Duodenal mucosa (tissue), 2 donors: ENCODE results near the gene RAB7A.
"Not testable (repeated sequence)": the region's sequence is repeated elsewhere in the genome, so short reads cannot be mapped to it uniquely, and the experiment has no call there.

ENCODE experiments used
- H3K27ac ChIP-seq: one replicate; pipeline ENCODE4 v1.7.0; 2013; ENCODE audit warnings: low read depth, low read length
- H3K27me3 ChIP-seq, 2 donors: one replicate each; pipeline ENCODE4 v1.7.0; 2013; ENCODE audit warnings: low read length in 2 of 2, control low read depth in 1 of 2; ENCODE audit not compliant: insufficient read depth in 2 of 2, control insufficient read depth in 1 of 2
- H3K36me3 ChIP-seq, 2 donors: one replicate each; pipeline ENCODE4 v1.7.0; 2013; ENCODE audit warnings: low read length in 2 of 2, control low read depth in 1 of 2; ENCODE audit not compliant: insufficient read depth in 2 of 2, control insufficient read depth in 1 of 2
- H3K4me1 ChIP-seq, 2 donors: one replicate each; pipeline ENCODE4 v1.7.0; 2013; ENCODE audit warnings: low read length in 2 of 2, control low read depth in 1 of 2; ENCODE audit not compliant: insufficient read depth in 2 of 2, control insufficient read depth in 1 of 2
- H3K4me3 ChIP-seq, 2 donors: one replicate each; pipeline ENCODE4 v1.7.0; 2013; ENCODE audit warnings: low read length in 2 of 2, low read depth in 1 of 2
- H3K9ac ChIP-seq, 2 donors: one replicate each; pipeline ENCODE4 v1.7.0; 2013; ENCODE audit warnings: low read length in 2 of 2, low read depth in 1 of 2
- H3K9me3 ChIP-seq, 2 donors: one replicate each; pipeline ENCODE4 v1.7.0; 2013; ENCODE audit warnings: low read length in 2 of 2, control low read depth in 1 of 2; ENCODE audit not compliant: control insufficient read depth in 1 of 2

Gene RAB7A

DNA sequence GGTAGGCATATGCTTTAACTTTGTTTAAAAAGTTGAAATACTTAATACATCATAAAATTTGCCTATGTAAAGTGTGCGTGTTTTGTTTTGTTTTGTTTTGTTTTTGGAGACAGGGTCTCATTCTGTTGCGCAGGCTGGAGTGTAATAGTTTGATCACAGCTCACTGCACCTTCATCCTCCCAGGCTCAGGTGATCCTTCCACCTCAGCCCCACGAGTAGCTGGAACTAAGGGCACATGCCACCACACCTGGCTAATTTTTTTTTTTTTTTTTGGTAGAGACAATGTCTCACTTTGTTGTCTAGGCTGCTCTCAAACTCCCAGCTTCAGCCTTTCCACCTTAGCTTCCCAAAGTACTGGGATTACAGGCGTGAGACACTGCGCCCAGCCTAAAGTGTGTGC lies 42.5 kb downstream of the RAB7A start:
- Histone ChIP-seq H3K4me3 (no peak overlapping the region), H3K9me3 (no peaks in the 10 kb centered on the region), H3K27ac (no peak overlapping the region), H3K36me3 (peaks cover 0 to 11% of the 10 kb centered on the region in 2 donors), H3K27me3 (no peaks in the 10 kb centered on the region), H3K4me1 (peaks cover 14 to 16% of the 10 kb centered on the region in 2 donors), H3K9ac (no peak overlapping the region)

DNA sequence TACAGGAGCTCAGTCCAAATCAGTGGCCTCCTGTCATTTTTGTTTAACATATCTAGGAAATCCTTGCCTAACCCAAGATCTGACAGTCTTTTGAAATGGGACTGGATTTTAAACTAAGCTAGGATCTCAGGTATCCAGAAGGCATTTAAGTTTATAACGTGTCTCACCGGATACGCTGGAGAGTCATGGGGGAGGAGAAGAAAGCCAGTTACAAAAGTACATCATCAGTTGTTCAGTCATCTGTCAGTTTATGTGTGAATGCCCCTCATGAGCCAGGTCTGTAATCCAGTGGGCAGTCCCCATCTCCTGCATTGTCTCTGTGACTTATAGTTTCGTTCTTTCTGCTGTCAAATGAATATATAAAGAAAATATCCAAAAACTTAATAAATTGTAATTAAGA lies 44.4 kb downstream of the RAB7A start:
- H3K4me3 ChIP-seq: no peak overlapping the region
- no peaks in the 10 kb centered on the region for H3K9me3 ChIP-seq
- no peaks in the 10 kb centered on the region for H3K36me3 ChIP-seq
- H3K27ac ChIP-seq: no peak overlapping the region
- peaks cover 14 to 19% of the 10 kb centered on the region in 2 donors for H3K4me1 ChIP-seq
- no peaks in the 10 kb centered on the region for H3K27me3 ChIP-seq
- H3K9ac ChIP-seq: no peak overlapping the region

DNA sequence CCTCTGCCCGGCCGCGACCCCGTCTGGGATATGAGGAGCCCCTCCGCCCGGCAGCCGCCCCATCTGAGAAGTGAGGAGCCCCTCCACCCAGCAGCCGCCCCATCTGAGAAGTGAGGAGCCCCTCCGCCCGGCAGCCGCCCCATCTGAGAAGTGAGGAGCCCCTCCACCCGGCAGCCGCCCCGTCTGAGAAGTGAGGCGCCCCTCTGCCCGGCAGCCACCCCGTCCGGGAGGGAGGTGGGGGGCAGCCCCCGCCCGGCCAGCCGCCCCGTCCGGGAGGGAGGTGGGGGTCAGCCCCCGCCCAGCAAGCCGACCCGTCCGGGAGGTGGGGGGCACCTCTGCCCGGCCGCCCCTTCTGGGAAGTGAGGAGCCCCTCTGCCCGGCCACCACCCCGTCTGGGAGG lies 47.2 kb downstream of the RAB7A start:
- not testable (repeated sequence) for H3K4me1 ChIP-seq, H3K9ac ChIP-seq, H3K36me3 ChIP-seq, H3K9me3 ChIP-seq, H3K27ac ChIP-seq, H3K27me3 ChIP-seq, H3K4me3 ChIP-seq

DNA sequence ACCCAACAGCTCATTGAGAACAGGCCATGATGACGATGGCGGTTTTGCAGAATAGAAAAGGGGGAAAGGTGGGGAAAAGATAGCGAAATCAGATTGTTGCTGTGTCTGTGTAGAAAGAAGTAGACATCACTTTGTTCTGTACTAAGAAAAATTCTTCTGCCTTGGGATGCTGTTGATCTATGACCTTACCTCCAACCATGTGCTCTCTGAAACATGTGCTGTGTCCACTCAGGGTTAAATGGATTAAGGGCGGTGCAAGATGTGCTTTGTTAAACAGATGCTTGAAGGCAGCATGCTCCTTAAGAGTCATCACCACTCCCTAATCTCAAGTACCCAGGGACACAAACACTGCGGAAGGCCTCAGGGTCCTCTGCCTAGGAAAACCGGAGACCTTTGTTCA lies 47.6 kb downstream of the RAB7A start:
- H3K4me1 ChIP-seq, H3K27ac ChIP-seq, H3K4me3 ChIP-seq, H3K36me3 ChIP-seq, H3K9me3 ChIP-seq, H3K9ac ChIP-seq, H3K27me3 ChIP-seq: not testable (repeated sequence)

DNA sequence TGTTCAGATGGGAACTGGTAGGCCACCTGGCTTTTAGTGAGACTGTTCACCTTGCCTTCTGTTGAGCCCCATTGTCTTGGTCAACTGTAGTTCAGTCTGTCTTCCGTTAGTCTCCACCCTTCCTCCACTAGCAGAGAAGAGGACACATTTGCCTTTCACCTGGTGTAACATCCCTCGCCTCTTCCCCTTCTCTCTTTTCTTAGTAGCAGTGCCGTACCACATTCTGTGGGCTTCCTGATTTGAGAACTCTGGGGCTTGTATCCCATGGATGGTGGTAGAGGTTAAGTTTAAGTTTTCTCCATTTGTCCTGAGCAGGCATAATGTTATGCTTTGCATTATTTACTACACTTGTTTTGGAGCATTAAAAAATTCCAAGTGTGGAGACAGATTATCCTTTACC lies 49.3 kb downstream of the RAB7A start:
- H3K9me3 ChIP-seq: no peaks in the 10 kb centered on the region
- H3K9ac ChIP-seq: no peak overlapping the region
- peaks cover 18 to 24% of the 10 kb centered on the region in 2 donors for H3K4me1 ChIP-seq
- no peak overlapping the region for H3K4me3 ChIP-seq
- H3K27me3 ChIP-seq: no peaks in the 10 kb centered on the region
- no peaks in the 10 kb centered on the region for H3K36me3 ChIP-seq
- H3K27ac ChIP-seq: no peak overlapping the region

DNA sequence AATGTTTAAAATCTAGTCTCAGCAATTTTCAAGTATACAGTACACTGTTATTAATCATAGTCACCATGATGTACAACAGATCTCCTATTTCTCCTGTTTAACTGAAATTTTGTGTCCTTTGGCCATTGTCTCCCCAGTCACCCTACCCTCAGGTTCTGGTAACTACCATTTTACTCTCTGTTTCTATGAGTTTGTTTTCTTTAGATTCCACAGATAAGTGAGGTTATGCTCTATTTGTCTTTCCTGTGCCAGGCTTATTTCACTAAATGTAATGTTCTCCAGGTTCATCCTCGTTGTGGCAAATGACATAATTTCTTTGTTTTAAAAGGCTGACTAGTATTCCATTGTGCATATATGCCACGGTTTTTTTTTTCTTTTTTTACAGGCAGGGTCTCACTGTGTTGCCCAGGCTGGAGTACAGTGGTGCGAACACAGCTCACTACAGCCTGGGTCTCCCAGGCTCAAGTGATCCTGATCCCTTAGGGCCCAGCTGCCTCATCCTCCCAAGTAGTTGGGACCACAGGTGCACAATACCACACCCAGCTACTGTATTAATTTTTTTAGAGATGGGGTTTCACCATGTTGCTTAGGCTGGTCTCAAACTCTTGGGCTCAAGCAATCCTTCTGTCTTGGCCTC lies 50.0 kb downstream of the RAB7A start:
- Histone ChIP-seq H3K27ac (no peak overlapping the region), H3K4me3 (no peak overlapping the region), H3K9me3 (no peaks in the 10 kb centered on the region), H3K4me1 (peaks cover 25 to 32% of the 10 kb centered on the region in 2 donors), H3K27me3 (no peaks in the 10 kb centered on the region), H3K36me3 (no peaks in the 10 kb centered on the region), H3K9ac (no peak overlapping the region)

DNA sequence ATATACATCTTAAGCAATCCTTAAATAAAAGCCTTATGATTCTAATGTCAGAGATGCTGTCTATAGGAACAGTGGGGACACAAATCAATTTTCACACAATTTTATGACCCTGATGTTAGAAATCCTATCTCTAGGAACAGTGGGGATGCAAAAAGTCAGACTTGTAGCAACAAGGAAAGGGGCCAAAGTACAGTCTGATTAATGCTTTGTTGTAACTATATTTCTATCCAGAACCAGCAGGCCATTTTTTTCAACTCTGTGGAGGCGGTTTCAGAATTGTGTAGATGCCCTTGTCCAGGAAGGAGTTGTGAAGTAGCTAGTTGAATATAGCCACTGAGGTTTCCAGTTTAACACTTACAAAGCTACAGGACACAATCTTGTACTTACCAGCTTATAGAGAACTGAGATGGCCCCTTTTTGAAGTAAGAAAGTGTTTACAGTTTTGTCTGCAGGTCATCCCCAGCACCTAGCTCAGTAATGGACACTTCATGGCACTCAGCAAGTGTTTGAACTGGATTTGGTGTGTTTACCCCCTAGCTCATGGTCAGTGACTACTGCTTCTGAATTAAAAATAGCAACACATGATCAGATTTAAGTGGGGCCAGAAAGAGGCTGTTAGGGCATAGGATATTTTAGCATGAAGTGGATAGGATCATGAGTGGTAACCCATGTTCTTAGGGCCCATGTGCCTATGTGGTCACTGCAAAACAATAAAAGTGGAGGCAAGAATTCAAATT lies 54.3 kb downstream of the RAB7A start:
- Histone ChIP-seq H3K4me1 (peaks cover 42 to 47% of the 10 kb centered on the region in 2 donors), H3K27ac (no peak overlapping the region), H3K9ac (no peak overlapping the region), H3K36me3 (no peaks in the 10 kb centered on the region), H3K27me3 (no peaks in the 10 kb centered on the region), H3K9me3 (no peaks in the 10 kb centered on the region), H3K4me3 (no peak overlapping the region)

DNA sequence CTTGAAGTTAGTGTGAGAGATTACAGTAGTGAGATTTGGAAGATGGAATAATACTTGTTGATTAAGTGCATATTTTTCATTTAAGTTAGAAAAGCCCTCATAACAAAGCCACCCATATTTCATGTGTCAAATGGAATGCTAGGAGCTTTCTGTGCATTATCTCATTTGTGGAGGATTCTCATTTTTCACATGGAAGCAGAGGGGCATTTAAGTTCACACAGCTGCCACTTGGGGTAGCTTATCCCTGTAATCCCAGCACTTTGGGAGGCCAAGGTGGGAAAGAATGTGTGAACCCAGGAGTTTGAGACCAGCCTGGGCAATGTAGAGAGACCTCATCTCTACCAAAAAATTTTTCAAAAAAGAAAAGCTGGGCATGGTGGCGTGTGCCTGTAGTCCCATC lies 55.2 kb downstream of the RAB7A start:
- Histone ChIP-seq H3K9me3 (no peaks in the 10 kb centered on the region), H3K4me1 (peaks cover 42 to 46% of the 10 kb centered on the region in 2 donors), H3K27ac (no peak overlapping the region), H3K27me3 (no peaks in the 10 kb centered on the region), H3K9ac (no peak overlapping the region), H3K4me3 (no peak overlapping the region), H3K36me3 (no peaks in the 10 kb centered on the region)

DNA sequence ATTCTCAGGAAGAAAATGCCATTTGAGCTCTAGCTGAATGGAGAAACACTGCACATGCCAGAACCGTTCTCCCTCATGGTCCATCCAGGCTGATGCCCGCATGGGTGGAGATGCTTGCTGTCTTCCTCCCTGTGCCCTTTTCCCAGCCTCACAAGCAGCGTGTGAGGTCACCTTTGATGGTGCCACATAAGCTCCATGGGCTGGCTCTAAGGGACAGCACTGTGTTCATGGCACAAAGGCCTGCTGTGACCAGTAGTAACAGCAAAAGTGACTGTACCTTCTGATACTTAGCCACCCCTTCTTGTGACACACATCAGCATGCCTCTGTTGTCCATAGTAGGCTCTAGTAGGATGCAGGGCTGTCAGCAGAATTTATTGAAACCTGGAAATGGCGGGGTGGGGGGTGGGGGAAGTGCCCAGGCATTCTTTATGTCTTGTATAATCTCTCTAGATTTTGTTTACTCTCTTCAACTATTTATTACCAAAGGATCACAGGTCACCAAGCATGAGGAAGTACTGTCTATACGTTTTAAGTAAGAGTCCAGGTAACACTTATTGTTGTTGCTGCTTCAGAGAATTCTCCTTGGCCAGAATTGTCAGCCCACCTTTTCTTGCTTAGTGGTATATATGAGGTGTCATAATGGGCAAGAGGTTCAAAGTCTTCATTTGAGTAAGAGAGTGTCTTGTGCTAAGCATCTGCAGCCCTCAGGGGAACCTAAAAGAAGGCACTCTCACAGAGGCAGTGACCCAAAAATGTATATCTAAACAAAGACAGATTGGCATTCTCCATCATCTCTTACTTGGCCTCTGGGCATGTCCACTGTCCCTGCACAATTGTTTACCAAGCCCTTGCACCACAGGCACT lies 56.5 kb downstream of the RAB7A start:
- Histone ChIP-seq H3K36me3 (no peaks in the 10 kb centered on the region), H3K4me3 (no peak overlapping the region), H3K4me1 (peaks cover 42 to 55% of the 10 kb centered on the region in 2 donors), H3K27me3 (no peaks in the 10 kb centered on the region), H3K9ac (no peak overlapping the region), H3K9me3 (no peaks in the 10 kb centered on the region), H3K27ac (no peak overlapping the region)

DNA sequence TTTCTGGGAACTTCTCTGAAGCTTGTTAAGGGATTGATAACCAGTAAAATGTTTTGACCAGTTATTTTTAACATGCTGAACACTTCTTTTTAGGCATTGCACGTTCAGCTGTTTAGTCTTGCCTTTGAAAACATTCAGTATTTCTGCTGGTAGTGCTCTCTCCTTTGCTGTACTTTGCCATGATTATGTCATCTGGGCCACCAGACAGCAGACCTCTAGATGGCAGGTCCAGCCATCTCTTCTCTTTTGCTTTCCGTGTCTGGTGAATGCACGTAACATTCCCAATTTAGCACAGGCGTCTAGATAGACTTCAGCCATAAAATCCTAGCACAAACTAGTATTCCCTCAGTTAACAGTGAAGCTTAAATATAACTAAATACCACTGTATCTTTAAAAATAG lies 57.8 kb downstream of the RAB7A start:
- no peak overlapping the region for H3K9ac ChIP-seq
- H3K4me3 ChIP-seq: no peak overlapping the region
- peaks cover 43 to 57% of the 10 kb centered on the region in 2 donors for H3K4me1 ChIP-seq
- H3K27ac ChIP-seq: no peak overlapping the region
- no peaks in the 10 kb centered on the region for H3K9me3 ChIP-seq
- H3K27me3 ChIP-seq: no peaks in the 10 kb centered on the region
- H3K36me3 ChIP-seq: no peaks in the 10 kb centered on the region
